WTC11 (cell line): Measurements from ENCODE around the gene DMTF1. TPM values are rescaled to one million over a fixed set of nuclear protein-coding genes. Genes with fewer than 3 reads are reported as not detected.

Experiments used
- ATAC-seq: fragments of 200-7000 bp; cut with Tn5 transposase; 2 replicates; pipeline ENCODE4 v1.10.0; 2021; ENCODE audit warnings: mild to moderate bottlenecking, moderate library complexity
- CTCF ChIA-PET: fragments of 300-600 bp; sonication (Branson Sonifier 250); formaldehyde crosslinking; loops from one replicate; lab custom pipeline; 2021; ENCODE audit warnings: antibody characterized with exemption; lab: Charles Lee
- POLR2A ChIA-PET: fragments of 350-600 bp; sonication (Branson Sonifier 250); formaldehyde crosslinking; loops from one replicate; lab custom pipeline; 2021; ENCODE audit warnings: antibody characterized with exemption; lab: Charles Lee
- DNase-seq: peaks from one replicate; pipeline ENCODE4 v3.0.0; 2021; ENCODE audit warnings: low spot score
- H3K27ac Mint-ChIP-seq: 2 replicates; pipeline ENCODE4 v1.8.0; 2021; ENCODE audit warnings: mixed read lengths
- H3K27me3 Mint-ChIP-seq: 2 replicates; pipeline ENCODE4 v1.8.0; 2021; ENCODE audit warnings: low read depth, mild to moderate bottlenecking, moderate library complexity, mixed read lengths
- H3K36me3 Mint-ChIP-seq: 2 replicates; pipeline ENCODE4 v1.8.0; 2021; ENCODE audit warnings: mixed read lengths
- H3K4me1 Mint-ChIP-seq: 2 replicates; pipeline ENCODE4 v1.8.0; 2022; ENCODE audit warnings: mixed read lengths
- H3K4me3 Mint-ChIP-seq: 2 replicates; pipeline ENCODE4 v1.8.0; 2021; ENCODE audit warnings: mild to moderate bottlenecking, moderate library complexity, mixed read lengths
- H3K9me3 Mint-ChIP-seq: 2 replicates; pipeline ENCODE4 v1.8.0; 2021; ENCODE audit warnings: mixed read lengths
- EMX1 ChIP-seq: fragments of 250-450 bp; sonication (Bioruptor Pico); IDR thresholded peaks from 2 replicates; pipeline ENCODE4 v1.8.0; 2021; ENCODE audit warnings: mild to moderate bottlenecking
- ETV6 ChIP-seq: sonication (generic); formaldehyde crosslinking; IDR thresholded peaks from 2 replicates; pipeline ENCODE4 v1.8.1; 2022; ENCODE audit warnings: mild to moderate bottlenecking, missing genetic modification reagents
- FOXP1 ChIP-seq: sonication (generic); formaldehyde crosslinking; IDR thresholded peaks from 2 replicates; pipeline ENCODE4 v1.8.0; 2022; ENCODE audit warnings: missing genetic modification reagents, mild to moderate bottlenecking, moderate library complexity, borderline replicate concordance
- GRHL2 ChIP-seq: fragments of 250-450 bp; sonication (Bioruptor Pico); IDR thresholded peaks from 2 replicates; pipeline ENCODE4 v1.8.0; 2022; ENCODE audit warnings: mild to moderate bottlenecking, moderate library complexity; ENCODE audit not compliant: insufficient replicate concordance, severe bottlenecking
- GTF2I ChIP-seq: fragments of 250-450 bp; sonication (Bioruptor Pico); conservative IDR thresholded peaks from 2 replicates; pipeline ENCODE4 v1.4.0; 2021; ENCODE audit warnings: mild to moderate bottlenecking
- HMGXB4 ChIP-seq: sonication (generic); formaldehyde crosslinking; IDR thresholded peaks from 2 replicates; pipeline ENCODE4 v1.8.1; 2023; ENCODE audit warnings: mild to moderate bottlenecking, moderate library complexity, missing genetic modification reagents
- NFYB ChIP-seq: sonication (generic); formaldehyde crosslinking; conservative IDR thresholded peaks from 2 replicates; pipeline ENCODE4 v1.8.0; 2022; ENCODE audit warnings: low read depth, missing genetic modification reagents
- NR3C1 ChIP-seq: sonication (generic); formaldehyde crosslinking; conservative IDR thresholded peaks from 2 replicates; pipeline ENCODE4 v1.8.1; 2023; ENCODE audit warnings: low read depth, mild to moderate bottlenecking, missing genetic modification reagents
- OVOL2 ChIP-seq: fragments of 250-450 bp; sonication (Bioruptor Pico); IDR thresholded peaks from 2 replicates; pipeline ENCODE4 v1.9.0; 2021; ENCODE audit warnings: mild to moderate bottlenecking, borderline replicate concordance
- RELA ChIP-seq: sonication (generic); formaldehyde crosslinking; IDR thresholded peaks from 2 replicates; pipeline ENCODE4 v1.8.1; 2022; ENCODE audit warnings: missing genetic modification reagents, mild to moderate bottlenecking, borderline replicate concordance
- SMAD4 ChIP-seq: sonication (generic); formaldehyde crosslinking; IDR thresholded peaks from 2 replicates; pipeline ENCODE4 v1.8.0; 2022; ENCODE audit warnings: mild to moderate bottlenecking, missing genetic modification reagents
- TCF7 ChIP-seq: sonication (generic); formaldehyde crosslinking; IDR thresholded peaks from 2 replicates; pipeline ENCODE4 v1.8.0; 2022; ENCODE audit warnings: mild to moderate bottlenecking, low read depth, missing genetic modification reagents, moderate library complexity
- TP53 ChIP-seq: sonication (generic); formaldehyde crosslinking; IDR thresholded peaks from 2 replicates; pipeline ENCODE4 v1.8.1; 2023; ENCODE audit warnings: mild to moderate bottlenecking, missing genetic modification reagents
- ZNF121 ChIP-seq: sonication (generic); formaldehyde crosslinking; IDR thresholded peaks from 2 replicates; pipeline ENCODE4 v1.8.0; 2023; ENCODE audit warnings: missing genetic modification reagents
- ZNF281 ChIP-seq: sonication (generic); formaldehyde crosslinking; IDR thresholded peaks from 2 replicates; pipeline ENCODE4 v1.8.0; 2023; ENCODE audit warnings: mild to moderate bottlenecking, missing genetic modification reagents
- ZNF317 ChIP-seq: sonication (generic); formaldehyde crosslinking; IDR thresholded peaks from 2 replicates; pipeline ENCODE4 v1.8.1; 2023; ENCODE audit warnings: low read depth, mild to moderate bottlenecking, moderate library complexity, missing genetic modification reagents, borderline replicate concordance
- total RNA-seq: library from RNA; stranded (reverse); gene quantifications from 3 replicates; pipeline ENCODE4 v1.2.3, GENCODE V29; 2021
- TF ChIP-seq, protein P1 (sequence below): fragments of 250-450 bp; sonication (Bioruptor Pico); IDR thresholded peaks from 2 replicates; pipeline ENCODE4 v1.9.0; 2021; ENCODE audit warnings: mild to moderate bottlenecking
- TF ChIP-seq, protein P2 (sequence below): fragments of 250-450 bp; sonication (Bioruptor Pico); IDR thresholded peaks from 2 replicates; pipeline ENCODE4 v2.1.2; 2022; ENCODE audit warnings: mild to moderate bottlenecking, moderate library complexity
- TF ChIP-seq, protein P3 (sequence below): sonication (generic); formaldehyde crosslinking; conservative IDR thresholded peaks from 2 replicates; pipeline ENCODE4 v1.8.1; 2023; ENCODE audit warnings: mild to moderate bottlenecking, low read depth, missing genetic modification reagents, moderate library complexity
- TF ChIP-seq, protein P4 (sequence below): sonication (generic); formaldehyde crosslinking; IDR thresholded peaks from 2 replicates; pipeline ENCODE4 v1.8.0; 2022; ENCODE audit warnings: mild to moderate bottlenecking, missing genetic modification reagents
- TF ChIP-seq, protein P5 (sequence below): sonication (generic); formaldehyde crosslinking; IDR thresholded peaks from 2 replicates; pipeline ENCODE4 v1.8.1; 2023; ENCODE audit warnings: mild to moderate bottlenecking, missing genetic modification reagents, moderate library complexity
- TF ChIP-seq, protein P6 (sequence below): fragments of 250-450 bp; sonication (Bioruptor Pico); IDR thresholded peaks from 2 replicates; pipeline ENCODE4 v1.9.0; 2021; ENCODE audit warnings: mild to moderate bottlenecking

Gene DMTF1
- total RNA-seq, 1 experiment from 2014 or later: 79.3 TPM

GRCh38 chr7:87202208-87202607 lies 50.0 kb downstream of the DMTF1 start (continued):
- TF ChIP-seq, protein P1, sequence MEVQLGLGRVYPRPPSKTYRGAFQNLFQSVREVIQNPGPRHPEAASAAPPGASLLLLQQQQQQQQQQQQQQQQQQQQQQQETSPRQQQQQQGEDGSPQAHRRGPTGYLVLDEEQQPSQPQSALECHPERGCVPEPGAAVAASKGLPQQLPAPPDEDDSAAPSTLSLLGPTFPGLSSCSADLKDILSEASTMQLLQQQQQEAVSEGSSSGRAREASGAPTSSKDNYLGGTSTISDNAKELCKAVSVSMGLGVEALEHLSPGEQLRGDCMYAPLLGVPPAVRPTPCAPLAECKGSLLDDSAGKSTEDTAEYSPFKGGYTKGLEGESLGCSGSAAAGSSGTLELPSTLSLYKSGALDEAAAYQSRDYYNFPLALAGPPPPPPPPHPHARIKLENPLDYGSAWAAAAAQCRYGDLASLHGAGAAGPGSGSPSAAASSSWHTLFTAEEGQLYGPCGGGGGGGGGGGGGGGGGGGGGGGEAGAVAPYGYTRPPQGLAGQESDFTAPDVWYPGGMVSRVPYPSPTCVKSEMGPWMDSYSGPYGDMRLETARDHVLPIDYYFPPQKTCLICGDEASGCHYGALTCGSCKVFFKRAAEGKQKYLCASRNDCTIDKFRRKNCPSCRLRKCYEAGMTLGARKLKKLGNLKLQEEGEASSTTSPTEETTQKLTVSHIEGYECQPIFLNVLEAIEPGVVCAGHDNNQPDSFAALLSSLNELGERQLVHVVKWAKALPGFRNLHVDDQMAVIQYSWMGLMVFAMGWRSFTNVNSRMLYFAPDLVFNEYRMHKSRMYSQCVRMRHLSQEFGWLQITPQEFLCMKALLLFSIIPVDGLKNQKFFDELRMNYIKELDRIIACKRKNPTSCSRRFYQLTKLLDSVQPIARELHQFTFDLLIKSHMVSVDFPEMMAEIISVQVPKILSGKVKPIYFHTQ (CRISPR knock-in tag): no peak
- TF ChIP-seq NFYB (CRISPR knock-in tag) (no peak), ZNF281 (no peak), ETV6 (CRISPR knock-in tag) (no peak), TCF7 (CRISPR knock-in tag) (no peak), TP53 (no peak), ZNF317 (no peak), HMGXB4 (CRISPR knock-in tag) (no peak), EMX1 (CRISPR knock-in tag) (no peak), GTF2I (no peak), NR3C1 (CRISPR knock-in tag) (no peak)
- TF ChIP-seq, protein P2, sequence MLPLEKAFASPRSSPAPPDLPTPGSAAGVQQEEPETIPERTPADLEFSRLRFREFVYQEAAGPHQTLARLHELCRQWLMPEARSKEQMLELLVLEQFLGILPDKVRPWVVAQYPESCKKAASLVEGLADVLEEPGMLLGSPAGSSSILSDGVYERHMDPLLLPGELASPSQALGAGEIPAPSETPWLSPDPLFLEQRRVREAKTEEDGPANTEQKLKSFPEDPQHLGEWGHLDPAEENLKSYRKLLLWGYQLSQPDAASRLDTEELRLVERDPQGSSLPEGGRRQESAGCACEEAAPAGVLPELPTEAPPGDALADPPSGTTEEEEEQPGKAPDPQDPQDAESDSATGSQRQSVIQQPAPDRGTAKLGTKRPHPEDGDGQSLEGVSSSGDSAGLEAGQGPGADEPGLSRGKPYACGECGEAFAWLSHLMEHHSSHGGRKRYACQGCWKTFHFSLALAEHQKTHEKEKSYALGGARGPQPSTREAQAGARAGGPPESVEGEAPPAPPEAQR (CRISPR knock-in tag): no peak

GRCh38 chr7:87202705-87203104 lies 50.5 kb downstream of the DMTF1 start:
- no peak for ATAC-seq
- peaks cover 5% of the 10 kb centered on the region; the same call in 1 of the 2 replicates for H3K27me3 Mint-ChIP-seq
- POLR2A ChIA-PET: no interaction called here
- no peak overlapping the region for H3K27ac Mint-ChIP-seq
- no peak overlapping the region for H3K4me3 Mint-ChIP-seq
- peaks cover 71% of the 10 kb centered on the region for H3K36me3 Mint-ChIP-seq
- CTCF ChIA-PET: no interaction called here
- peaks cover 27% of the 10 kb centered on the region for H3K4me1 Mint-ChIP-seq
- no peak for DNase-seq
- peaks cover 46% of the 10 kb centered on the region for H3K9me3 Mint-ChIP-seq
- TF ChIP-seq, protein P3, sequence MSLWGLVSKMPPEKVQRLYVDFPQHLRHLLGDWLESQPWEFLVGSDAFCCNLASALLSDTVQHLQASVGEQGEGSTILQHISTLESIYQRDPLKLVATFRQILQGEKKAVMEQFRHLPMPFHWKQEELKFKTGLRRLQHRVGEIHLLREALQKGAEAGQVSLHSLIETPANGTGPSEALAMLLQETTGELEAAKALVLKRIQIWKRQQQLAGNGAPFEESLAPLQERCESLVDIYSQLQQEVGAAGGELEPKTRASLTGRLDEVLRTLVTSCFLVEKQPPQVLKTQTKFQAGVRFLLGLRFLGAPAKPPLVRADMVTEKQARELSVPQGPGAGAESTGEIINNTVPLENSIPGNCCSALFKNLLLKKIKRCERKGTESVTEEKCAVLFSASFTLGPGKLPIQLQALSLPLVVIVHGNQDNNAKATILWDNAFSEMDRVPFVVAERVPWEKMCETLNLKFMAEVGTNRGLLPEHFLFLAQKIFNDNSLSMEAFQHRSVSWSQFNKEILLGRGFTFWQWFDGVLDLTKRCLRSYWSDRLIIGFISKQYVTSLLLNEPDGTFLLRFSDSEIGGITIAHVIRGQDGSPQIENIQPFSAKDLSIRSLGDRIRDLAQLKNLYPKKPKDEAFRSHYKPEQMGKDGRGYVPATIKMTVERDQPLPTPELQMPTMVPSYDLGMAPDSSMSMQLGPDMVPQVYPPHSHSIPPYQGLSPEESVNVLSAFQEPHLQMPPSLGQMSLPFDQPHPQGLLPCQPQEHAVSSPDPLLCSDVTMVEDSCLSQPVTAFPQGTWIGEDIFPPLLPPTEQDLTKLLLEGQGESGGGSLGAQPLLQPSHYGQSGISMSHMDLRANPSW (CRISPR knock-in tag): no peak
- TF ChIP-seq OVOL2 (CRISPR knock-in tag) (no peak), GRHL2 (no peak), SMAD4 (CRISPR knock-in tag) (no peak), FOXP1 (CRISPR knock-in tag) (no peak), ZNF121 (CRISPR knock-in tag) (no peak), RELA (no peak)
- TF ChIP-seq, protein P4, sequence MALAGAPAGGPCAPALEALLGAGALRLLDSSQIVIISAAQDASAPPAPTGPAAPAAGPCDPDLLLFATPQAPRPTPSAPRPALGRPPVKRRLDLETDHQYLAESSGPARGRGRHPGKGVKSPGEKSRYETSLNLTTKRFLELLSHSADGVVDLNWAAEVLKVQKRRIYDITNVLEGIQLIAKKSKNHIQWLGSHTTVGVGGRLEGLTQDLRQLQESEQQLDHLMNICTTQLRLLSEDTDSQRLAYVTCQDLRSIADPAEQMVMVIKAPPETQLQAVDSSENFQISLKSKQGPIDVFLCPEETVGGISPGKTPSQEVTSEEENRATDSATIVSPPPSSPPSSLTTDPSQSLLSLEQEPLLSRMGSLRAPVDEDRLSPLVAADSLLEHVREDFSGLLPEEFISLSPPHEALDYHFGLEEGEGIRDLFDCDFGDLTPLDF (CRISPR knock-in tag): no peak
- TF ChIP-seq, protein P5, sequence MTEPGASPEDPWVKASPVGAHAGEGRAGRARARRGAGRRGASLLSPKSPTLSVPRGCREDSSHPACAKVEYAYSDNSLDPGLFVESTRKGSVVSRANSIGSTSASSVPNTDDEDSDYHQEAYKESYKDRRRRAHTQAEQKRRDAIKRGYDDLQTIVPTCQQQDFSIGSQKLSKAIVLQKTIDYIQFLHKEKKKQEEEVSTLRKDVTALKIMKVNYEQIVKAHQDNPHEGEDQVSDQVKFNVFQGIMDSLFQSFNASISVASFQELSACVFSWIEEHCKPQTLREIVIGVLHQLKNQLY: no peak
- TF ChIP-seq, protein P6, sequence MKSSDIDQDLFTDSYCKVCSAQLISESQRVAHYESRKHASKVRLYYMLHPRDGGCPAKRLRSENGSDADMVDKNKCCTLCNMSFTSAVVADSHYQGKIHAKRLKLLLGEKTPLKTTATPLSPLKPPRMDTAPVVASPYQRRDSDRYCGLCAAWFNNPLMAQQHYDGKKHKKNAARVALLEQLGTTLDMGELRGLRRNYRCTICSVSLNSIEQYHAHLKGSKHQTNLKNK (CRISPR knock-in tag): no peak
